ENCODE data around the gene TTC7B. TPM values are rescaled to one million over a fixed set of nuclear protein-coding genes. Genes with fewer than 3 reads are reported as not detected.

TTC7B gene
- total RNA-seq, 4 donors from 2014 or later = 31.0 to 49.7 (median 45.1) TPM

DNA sequence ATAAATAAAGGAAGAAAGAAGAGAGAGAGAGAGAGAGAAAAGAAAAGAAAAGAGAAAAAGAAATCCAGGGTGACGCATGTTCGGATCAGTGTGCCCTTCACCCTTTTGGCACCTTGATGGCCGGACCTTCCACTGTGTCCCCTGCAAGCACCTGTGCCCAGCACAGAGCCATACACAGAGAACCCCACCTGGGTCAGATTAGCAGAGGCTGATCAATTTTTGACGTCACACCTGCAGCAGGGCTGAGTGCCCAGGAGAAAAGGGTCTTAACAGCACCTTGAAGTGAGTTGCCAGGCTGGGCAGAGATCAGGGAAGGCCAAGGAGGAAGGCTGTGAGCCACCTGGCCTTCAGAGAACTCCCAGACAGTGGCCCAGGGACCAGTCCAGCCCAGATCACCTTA lies 305.0 kb downstream of the TTC7B start:
- TF ChIP-seq, protein P1, sequence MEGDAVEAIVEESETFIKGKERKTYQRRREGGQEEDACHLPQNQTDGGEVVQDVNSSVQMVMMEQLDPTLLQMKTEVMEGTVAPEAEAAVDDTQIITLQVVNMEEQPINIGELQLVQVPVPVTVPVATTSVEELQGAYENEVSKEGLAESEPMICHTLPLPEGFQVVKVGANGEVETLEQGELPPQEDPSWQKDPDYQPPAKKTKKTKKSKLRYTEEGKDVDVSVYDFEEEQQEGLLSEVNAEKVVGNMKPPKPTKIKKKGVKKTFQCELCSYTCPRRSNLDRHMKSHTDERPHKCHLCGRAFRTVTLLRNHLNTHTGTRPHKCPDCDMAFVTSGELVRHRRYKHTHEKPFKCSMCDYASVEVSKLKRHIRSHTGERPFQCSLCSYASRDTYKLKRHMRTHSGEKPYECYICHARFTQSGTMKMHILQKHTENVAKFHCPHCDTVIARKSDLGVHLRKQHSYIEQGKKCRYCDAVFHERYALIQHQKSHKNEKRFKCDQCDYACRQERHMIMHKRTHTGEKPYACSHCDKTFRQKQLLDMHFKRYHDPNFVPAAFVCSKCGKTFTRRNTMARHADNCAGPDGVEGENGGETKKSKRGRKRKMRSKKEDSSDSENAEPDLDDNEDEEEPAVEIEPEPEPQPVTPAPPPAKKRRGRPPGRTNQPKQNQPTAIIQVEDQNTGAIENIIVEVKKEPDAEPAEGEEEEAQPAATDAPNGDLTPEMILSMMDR (IDR thresholded peaks at IDR 0.05; ENCODE audit: low read depth) = no peak

DNA sequence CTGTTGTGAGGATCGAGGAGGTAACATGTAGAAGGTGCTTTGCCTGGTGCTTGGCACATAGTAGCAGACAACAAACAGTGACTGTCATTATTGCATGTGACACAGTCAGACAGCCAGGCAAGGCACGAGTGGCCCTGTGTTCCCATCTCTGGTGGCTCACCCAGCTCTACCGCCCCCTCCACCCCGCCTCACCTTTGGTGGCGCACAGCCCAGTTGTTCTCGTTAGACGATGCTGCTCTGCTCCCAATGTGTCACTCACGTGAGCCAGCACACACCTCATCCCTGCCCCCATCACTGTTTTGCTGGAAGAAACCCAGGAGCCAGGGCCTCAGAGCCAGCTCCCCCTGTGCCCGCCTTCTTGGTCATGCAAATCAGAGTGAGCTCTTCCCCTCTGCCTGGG lies 306.1 kb downstream of the TTC7B start:
- TF ChIP-seq, protein P1 (IDR thresholded peaks at IDR 0.05; ENCODE audit: low read depth) = no peak

DNA sequence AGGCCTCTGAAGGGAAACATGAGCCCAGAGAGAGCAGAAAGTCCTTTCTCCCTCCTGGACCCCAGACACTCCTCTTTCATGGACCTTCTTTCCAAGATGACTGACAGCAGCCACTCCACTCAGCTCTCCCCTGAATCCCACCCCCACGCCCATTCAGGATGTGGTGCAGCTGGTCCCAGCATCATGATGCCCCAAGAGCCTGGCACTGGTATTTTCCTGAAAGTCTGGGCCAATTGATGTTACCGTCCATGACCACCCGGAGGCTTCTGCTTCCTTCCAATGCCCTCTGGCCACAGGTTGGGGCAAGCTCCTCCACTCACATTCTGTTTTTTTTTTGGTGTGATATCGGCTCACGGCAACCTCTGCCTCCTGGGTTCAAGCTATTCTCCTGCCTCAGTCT lies 306.8 kb downstream of the TTC7B start:
- TF ChIP-seq, protein P1 (IDR thresholded peaks at IDR 0.05; ENCODE audit: low read depth) = no peak

DNA sequence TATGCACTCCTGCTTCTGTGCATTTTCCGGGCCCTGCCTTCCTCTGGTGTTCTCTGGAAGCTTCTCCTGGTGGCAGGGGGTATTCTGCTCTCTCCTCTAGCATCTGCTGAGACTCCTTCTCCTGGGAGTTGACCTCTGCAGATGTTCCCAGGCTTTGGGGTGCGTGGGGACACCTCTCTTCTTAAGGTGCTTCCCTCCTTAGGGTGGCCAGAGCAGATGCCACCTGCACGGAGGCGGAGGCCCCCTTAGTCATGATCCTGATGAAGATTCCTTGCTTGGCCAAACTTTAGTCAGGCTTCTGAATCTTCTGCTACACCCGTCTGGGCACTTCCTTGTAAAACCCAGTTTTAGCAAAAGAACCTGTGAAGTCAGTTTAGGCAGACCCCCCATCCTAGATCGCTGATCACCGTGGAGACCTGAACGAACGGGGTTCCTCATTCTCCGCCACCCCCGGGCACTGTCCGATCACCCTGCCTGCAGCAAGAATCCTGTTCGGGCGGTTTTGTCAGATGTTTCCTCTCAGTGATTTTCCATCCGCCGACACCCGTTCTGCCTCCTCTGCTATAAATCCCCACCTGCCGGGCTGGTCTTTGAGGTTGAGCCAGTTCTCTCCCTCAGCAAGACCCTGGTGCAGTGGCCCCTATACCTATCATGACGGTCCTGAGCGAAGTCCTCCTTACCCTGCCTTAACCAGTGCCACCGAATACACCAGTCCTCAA lies 307.5 kb downstream of the TTC7B start:
- TF ChIP-seq, protein P1 (IDR thresholded peaks at IDR 0.05; ENCODE audit: low read depth) = no peak

DNA sequence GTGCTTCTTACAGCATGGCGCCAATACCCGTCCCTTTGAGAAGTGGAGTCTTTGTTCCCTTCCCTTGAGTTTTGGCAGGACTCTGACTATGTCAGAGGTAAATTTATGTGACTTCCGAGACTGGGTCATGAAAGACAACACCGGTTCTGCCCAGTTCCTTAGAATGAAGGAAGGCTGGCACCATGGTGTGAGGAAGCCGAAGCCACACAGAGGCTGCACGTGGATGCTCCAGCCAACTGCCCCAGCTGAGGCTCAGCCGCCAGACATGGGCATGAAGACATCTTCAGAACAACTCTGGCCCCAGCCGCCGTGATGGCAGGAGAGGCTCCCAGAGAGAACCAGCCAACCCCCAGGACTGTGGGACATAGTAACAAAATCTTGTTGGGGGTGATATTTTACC lies 308.2 kb downstream of the TTC7B start:
- TF ChIP-seq, protein P1 (IDR thresholded peaks at IDR 0.05; ENCODE audit: low read depth) = no peak

DNA sequence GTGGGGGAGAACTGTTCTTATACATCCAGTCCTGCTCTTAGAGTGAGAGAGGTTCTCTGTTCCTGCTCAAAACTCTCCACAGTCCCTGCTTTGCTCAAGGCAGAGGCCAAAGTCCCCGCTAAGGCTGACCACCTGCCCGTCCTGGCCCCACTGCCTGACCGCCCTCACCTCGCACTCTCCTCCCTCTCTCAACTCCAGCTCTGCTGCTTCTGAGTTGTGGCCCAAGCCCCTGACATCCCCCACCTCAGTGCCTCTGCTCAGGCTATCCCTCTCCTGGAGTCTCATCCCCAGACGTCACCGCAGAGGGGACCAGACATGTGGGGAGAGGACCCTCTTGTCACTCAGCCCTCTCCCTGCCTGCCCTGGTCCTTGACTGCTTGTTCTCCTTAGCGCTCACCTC lies 308.8 kb downstream of the TTC7B start:
- TF ChIP-seq, protein P1 (IDR thresholded peaks at IDR 0.05; ENCODE audit: low read depth) = no peak

DNA sequence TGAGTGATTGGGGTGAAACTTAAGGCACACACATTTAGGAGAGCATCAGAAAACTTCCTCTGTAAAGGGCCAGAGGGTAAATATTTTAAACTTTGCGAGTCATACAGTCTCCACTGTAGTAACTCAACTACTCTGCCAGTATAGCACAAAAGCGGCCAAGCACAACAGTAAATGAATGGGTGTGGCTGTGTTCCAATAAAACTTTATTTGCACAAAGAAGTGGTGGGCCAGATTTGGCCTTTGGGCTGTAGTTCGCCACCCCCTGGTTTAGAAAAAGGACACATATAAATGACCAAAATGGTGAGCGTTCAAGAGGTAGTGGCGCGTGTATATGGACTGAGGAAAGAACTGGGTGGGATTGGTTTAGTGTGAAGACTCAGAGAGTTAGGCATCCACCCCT lies 309.5 kb downstream of the TTC7B start:
- TF ChIP-seq, protein P1 (IDR thresholded peaks at IDR 0.05; ENCODE audit: low read depth) = no peak

Measured in subcutaneous adipose tissue (tissue), 4 donors.